AG04449 (cell line): ENCODE data around the gene MAT2A.

ENCODE experiments used
- CTCF ChIA-PET: fragments of 350-600 bp; formaldehyde crosslinking; extraction: SDS; loops from one replicate; lab custom pipeline; 2021; ENCODE audit warnings: antibody characterized with exemption; lab: Yijun Ruan, JAX
- POLR2A ChIA-PET: fragments of 400-600, 350-600 bp; formaldehyde crosslinking; extraction: SDS; loops from one replicate; lab custom pipeline; 2020; ENCODE audit warnings: antibody characterized with exemption, inconsistent platforms; lab: Yijun Ruan, JAX
- DNase-seq: peaks from one replicate; pipeline ENCODE4 v3.0.0-alpha.2; 2010; ENCODE audit warnings: low read depth, low spot score
- H3K4me3 ChIP-seq: 2 replicates; pipeline ENCODE4 v1.5.1; 2011; ENCODE audit warnings: low read depth, mild to moderate bottlenecking, control low read depth, low read length
- CTCF ChIP-seq: IDR thresholded peaks from one replicate; pipeline ENCODE4 v1.5.1; 2011; ENCODE audit warnings: mild to moderate bottlenecking, moderate library complexity, low read length, control low read depth, inconsistent platforms; ENCODE audit not compliant: insufficient read depth; ENCODE audit errors: missing control alignments

The MAT2A gene

GRCh38 chr2:85538507-85539360 is at the start of gene MAT2A:
Gene MAT2A (plus strand): TSS chr2:85539168. CDS start chr2:85539288, 120 bp downstream.
- POLR2A ChIA-PET, result interaction anchor here (0.5 to 5.7 kb wide), 58 partner anchors 9 to 232 kb away, joined by 3 to 103 read pairs (median 4); partner anchors contain the start of genes C2orf68, ELMOD3, GGCX and RETSAT
- peak; percentile 47 for DNase-seq
- peak within 1 kb of the TSS; percentile 99 for H3K4me3 ChIP-seq
- CTCF ChIA-PET, result interaction anchor here (0.7 to 30.0 kb wide), 13 partner anchors 9 to 471 kb away, joined by 3 to 922 read pairs (median 3); partner anchors contain the start of gene SH2D6
- peak; percentile 87 for TF ChIP-seq CTCF

- CTCF ChIA-PET, result interaction anchor here (0.7 kb wide), 1 partner anchor 70 kb away, joined by 3 read pairs; no protein-coding TSS in a partner anchor
Measured at GRCh38 chr2:85490861-85491755, 47.9 kb upstream of the MAT2A start.

GRCh38 chr2:85496436-85496835 is 42.5 kb upstream of the MAT2A start:
- ChIA-PET CTCF (no interaction called here), POLR2A (no interaction called here)
- no peak overlapping the region for H3K4me3 ChIP-seq
- DNase-seq, result no peak
- TF ChIP-seq CTCF, result no peak

More at GRCh38 chr2:85490861-85491755, 47.9 kb upstream of the MAT2A start:
- no peak for DNase-seq
- POLR2A ChIA-PET, result interaction anchor here (0.8 kb wide), 1 partner anchor 47 kb away, joined by 3 read pairs; the partner anchor contains the start of gene MAT2A
- TF ChIP-seq CTCF, result no peak
- H3K4me3 ChIP-seq, result no peak overlapping the region

- POLR2A ChIA-PET, result interaction anchor here (1.0 kb wide), 1 partner anchor 41 kb away, joined by 3 read pairs; no protein-coding TSS in a partner anchor
- CTCF ChIA-PET, result no interaction called here
- DNase-seq, result no peak
- TF ChIP-seq CTCF, result no peak
- no peak overlapping the region for H3K4me3 ChIP-seq
Measured at GRCh38 chr2:85497944-85498630, 40.9 kb upstream of the MAT2A start.

- H3K4me3 ChIP-seq, result no peak overlapping the region
- DNase-seq, result no peak
- ChIA-PET POLR2A (interaction anchor here (0.6 to 2.0 kb wide), 2 partner anchors 20 to 38 kb away, joined by 3 to 7 read pairs; partner anchors contain the start of gene MAT2A), CTCF (interaction anchor here (1.0 kb wide), 1 partner anchor 10 kb away, joined by 3 read pairs; no protein-coding TSS in a partner anchor)
- TF ChIP-seq CTCF, result no peak
Measured at GRCh38 chr2:85501248-85501647, 37.7 kb upstream of the MAT2A start.
